Measurements from ENCODE around the gene KSR1. TPM values are rescaled to one million over a fixed set of nuclear protein-coding genes. Genes with fewer than 3 reads are reported as not detected.

The KSR1 gene
- total RNA-seq, 4 donors from 2014 or later, result 26.6 to 64.4 (median 42.2) TPM

DNA sequence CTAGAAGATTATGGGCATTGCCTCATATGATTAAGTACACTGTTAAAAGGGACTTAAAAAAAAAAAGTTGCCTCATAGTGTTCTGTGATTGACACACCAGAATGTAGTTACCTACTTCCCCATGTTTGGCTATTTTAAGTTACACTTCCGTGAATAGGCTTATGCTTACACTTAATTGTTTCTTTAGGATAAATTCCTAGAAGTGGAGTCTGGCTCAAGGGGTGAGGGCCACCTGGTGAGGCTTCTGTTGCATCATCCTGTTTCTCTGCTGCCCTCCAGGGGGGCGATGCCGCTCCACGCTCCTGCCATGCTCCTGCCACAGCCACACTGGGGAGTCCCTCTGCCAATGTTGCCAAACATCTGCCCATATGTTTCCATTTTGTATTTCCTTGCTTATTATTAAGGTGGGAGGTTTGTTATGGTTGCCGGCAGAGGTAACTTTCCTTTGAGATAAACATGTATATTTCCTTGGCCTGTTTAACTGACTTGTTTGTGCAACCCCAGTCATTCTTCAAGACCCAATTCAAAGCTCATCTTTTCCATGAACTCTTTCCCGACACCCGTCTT lies 73.1 kb downstream of the KSR1 start:
- DNase-seq, result no peak
- no peaks in the 10 kb centered on the region for H3K27me3 ChIP-seq
- no peak overlapping the region for H3K27ac ChIP-seq
- H3K9me3 ChIP-seq, result no peaks in the 10 kb centered on the region
- no peak overlapping the region for H3K4me3 ChIP-seq
- TF ChIP-seq POLR2A (IDR thresholded peaks at IDR 0.05), result no peak
- TF ChIP-seq, protein P1, sequence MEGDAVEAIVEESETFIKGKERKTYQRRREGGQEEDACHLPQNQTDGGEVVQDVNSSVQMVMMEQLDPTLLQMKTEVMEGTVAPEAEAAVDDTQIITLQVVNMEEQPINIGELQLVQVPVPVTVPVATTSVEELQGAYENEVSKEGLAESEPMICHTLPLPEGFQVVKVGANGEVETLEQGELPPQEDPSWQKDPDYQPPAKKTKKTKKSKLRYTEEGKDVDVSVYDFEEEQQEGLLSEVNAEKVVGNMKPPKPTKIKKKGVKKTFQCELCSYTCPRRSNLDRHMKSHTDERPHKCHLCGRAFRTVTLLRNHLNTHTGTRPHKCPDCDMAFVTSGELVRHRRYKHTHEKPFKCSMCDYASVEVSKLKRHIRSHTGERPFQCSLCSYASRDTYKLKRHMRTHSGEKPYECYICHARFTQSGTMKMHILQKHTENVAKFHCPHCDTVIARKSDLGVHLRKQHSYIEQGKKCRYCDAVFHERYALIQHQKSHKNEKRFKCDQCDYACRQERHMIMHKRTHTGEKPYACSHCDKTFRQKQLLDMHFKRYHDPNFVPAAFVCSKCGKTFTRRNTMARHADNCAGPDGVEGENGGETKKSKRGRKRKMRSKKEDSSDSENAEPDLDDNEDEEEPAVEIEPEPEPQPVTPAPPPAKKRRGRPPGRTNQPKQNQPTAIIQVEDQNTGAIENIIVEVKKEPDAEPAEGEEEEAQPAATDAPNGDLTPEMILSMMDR (IDR thresholded peaks at IDR 0.05), result no peak
- peaks cover under 1 to 43% (median 6%) of the 10 kb centered on the region in 4 donors for H3K4me1 ChIP-seq
- H3K36me3 ChIP-seq, result no peaks in the 10 kb centered on the region

DNA sequence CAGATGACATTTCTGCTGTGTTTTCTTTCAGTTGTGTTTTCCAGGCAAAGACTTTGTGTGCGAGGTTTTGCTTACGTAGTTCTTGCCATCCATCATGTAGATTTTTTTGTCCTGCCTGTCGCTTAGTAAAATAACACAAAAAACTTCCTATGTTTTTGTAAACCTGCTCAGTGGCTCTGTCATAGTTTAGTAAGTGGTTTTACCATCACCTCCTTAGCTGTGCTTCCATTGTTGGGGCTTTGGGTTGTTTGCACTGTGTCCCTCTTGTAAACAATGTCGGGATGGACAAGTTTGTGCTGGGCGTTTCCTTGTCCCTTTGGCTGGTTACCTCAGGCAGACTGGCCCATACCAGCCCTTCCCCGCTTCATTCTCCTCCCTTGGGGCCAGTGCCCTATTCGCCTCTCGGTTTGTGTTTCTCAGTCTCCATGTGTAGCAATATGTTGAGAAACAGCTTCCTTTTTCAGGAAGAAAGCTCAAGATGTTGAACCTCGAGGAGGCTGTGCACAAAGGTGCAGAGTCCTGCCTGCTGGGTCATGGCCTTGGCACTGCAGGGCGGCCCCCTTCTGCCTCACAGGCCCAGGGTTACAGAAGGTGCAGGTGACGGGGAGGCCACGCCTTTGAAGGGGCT lies 74.6 kb downstream of the KSR1 start:
- H3K4me1 ChIP-seq, result peaks cover 6 to 59% (median 8%) of the 10 kb centered on the region in 4 donors
- H3K27ac ChIP-seq, result peak overlapping the region in 3 of 4 donors; percentile 42 to 71 (median 62)
- TF ChIP-seq, protein P1 (IDR thresholded peaks at IDR 0.05), result no peak
- TF ChIP-seq POLR2A (IDR thresholded peaks at IDR 0.05), result no peak
- no peak overlapping the region for H3K4me3 ChIP-seq
- no peaks in the 10 kb centered on the region for H3K9me3 ChIP-seq
- H3K27me3 ChIP-seq, result no peaks in the 10 kb centered on the region
- no peak for DNase-seq
- no peaks in the 10 kb centered on the region for H3K36me3 ChIP-seq

- Histone ChIP-seq H3K4me3 (no peak overlapping the region), H3K27me3 (no peaks in the 10 kb centered on the region), H3K9me3 (no peaks in the 10 kb centered on the region), H3K36me3 (no peaks in the 10 kb centered on the region), H3K27ac (peak overlapping the region in 3 of 4 donors; percentile 42 to 71 (median 62)), H3K4me1 (peaks cover 3 to 61% (median 9%) of the 10 kb centered on the region in 4 donors)
- TF ChIP-seq POLR2A (IDR thresholded peaks at IDR 0.05), result no peak
- TF ChIP-seq, protein P1 (IDR thresholded peaks at IDR 0.05), result no peak
- no peak for DNase-seq
Observed at GRCh38 chr17:27531469-27531961, 75.3 kb downstream of the KSR1 start.

DNA sequence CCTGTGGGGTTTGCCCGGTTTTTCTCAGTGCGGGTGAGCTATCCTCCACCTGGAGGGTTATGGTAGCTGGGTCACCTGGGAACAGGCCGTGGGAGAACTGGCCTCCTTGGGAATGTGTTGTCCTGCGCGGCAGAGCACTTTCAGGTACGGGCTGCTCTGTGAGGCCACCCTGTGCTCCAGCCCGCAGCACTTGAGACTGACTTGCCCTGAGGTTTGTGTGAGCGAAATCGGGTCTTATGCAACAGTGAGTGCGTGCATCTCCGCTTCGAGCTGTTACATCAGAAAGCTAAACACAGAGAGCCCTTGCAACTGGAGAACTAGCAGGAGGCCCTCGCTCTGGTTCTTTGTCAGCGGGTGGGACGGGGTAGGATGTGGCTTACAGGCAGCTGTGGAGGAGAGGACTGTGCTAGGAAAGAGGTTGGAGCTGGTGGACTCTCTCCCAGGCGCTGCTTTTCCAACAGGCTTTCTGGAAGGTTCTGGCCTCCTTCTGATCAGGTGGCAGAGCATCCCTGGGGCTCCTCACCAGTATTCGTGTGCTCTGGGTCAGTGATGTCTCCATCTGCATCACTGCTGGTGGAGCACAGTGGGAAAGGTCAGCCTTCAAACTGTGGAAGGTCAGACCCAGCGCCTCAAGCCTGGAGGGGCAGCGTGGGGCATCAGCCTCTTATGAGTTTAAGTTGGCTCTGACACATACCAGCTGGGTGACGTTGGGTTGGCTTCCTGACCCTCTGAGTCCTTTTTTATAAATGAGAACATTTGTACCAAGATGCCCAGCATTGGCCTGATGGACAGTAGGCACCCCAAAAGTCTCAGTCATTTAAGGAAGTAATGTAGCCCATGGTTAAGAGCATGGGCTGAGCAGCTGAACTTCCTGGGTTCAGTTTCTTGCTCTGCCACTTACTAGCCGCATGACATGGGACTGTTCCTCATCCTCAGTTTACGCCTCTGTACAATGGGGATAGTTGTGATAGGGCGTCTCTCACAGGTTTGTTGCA lies 76.3 kb downstream of the KSR1 start:
- Histone ChIP-seq H3K9me3 (no peaks in the 10 kb centered on the region), H3K4me1 (peaks cover 3 to 61% (median 8%) of the 10 kb centered on the region in 4 donors), H3K36me3 (no peaks in the 10 kb centered on the region), H3K27ac (peak overlapping the region in 3 of 4 donors; percentile 46 to 71 (median 62)), H3K4me3 (no peak overlapping the region), H3K27me3 (no peaks in the 10 kb centered on the region)
- TF ChIP-seq POLR2A (IDR thresholded peaks at IDR 0.05), result peak in 1 of 2 donors; percentile 16
- TF ChIP-seq, protein P1 (IDR thresholded peaks at IDR 0.05), result no peak
- DNase-seq, result peak in 1 of 3 donors; percentile 70

All from Peyer's patch (tissue), 4 donors.